Stimulated activated CD8-positive, alpha-beta memory T cell treated with anti-CD3 and anti-CD28 coated beads, Interleukin-7, amount 100 ng/mL, for 4 hours (primary cell): ENCODE measurements around the gene CHST11.

Experiments used
- DNase-seq, 2 donors: peaks; one replicate each; pipeline ENCODE4 v3.0.0-alpha.2; 2020; ENCODE audit warnings: low read depth in 2 of 2

CHST11 gene

DNA sequence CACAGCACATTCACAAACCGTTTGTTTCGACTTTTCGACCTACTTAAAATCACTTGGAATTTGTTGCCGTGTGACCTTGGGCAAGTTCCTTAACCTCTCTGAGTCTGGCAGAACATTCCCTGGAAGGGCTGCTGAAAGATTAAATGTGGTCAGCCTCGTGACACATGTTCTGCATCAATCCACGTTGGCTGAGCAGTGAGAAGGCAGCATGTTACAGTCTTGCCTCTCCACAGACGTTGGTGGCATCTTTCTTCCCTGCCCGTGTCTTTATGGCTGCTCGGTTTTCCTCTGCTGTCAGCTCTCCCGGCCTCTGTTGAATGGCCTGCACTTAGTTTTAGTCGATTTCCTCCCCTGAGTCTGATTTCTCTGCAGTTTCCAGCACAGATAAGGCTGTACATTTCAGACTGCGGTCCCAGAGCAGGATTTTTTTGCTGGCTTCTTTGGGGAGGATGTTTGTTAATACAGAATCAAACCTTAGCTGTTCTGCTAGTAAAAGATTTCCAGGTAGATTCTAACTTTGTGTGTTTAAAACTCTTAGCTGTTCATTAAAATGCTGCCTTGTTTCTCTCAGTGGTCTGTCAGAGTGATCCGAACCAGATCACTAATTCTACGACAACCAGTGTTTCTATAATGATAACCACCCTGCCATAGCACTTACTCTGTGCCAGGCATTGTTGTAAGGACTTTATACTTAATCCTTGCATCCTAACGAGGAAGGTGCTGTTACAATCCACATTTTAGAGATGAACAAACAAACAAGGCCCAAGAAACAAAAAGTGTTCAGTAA is 217.1 kb downstream of the CHST11 start:
- no peak for DNase-seq

DNA sequence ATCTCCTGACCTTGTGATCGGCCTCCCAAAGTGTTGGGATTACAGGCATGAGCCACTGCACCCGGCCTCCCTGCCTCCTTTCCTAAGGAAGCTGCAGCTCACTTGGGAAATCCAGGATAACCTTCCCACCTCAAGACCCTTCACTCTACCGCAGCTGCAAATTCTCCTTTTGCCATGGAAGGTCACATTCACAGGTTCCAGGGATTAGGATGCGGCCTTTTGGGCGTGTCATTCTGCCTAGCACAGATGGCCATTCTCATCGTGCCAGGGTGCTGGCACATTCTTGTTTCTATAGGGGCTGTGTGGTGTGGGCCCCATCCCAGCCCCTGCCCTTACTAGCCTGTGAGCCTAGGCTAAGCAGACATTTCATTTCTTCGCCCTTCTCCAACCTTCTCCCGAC is 219.9 kb downstream of the CHST11 start:
- no peak for DNase-seq

DNA sequence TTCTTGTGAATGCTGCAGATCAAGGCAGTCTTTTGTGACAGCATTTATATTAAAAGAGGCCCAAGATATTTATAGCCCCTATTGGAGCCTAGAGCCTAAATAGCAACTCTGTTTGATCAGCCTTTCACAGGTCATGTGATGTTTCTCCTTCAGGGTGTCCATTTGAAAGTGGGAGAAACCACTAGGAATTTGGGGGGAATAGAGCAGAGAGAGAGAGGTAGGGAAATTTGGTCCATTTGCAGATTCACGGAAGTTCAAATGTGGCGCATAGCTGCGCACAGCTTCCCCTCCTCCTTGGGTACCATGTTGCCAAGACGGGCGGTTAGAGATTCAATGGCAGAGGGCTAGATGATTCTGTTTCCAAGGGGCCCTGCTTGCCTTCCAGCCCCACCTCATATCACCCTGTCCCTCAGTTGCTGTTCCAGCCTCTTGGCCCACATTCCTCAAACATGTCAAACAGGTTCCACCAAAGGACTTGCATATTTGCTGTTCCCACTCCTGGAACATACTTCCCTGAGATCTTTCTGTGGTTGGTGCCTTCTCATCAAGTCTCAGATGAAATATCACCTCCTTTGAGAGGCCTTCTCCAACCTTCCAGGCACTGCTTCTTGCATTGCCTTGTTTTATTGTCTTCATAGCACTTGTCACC is 220.8 kb downstream of the CHST11 start:
- DNase-seq: no peak

DNA sequence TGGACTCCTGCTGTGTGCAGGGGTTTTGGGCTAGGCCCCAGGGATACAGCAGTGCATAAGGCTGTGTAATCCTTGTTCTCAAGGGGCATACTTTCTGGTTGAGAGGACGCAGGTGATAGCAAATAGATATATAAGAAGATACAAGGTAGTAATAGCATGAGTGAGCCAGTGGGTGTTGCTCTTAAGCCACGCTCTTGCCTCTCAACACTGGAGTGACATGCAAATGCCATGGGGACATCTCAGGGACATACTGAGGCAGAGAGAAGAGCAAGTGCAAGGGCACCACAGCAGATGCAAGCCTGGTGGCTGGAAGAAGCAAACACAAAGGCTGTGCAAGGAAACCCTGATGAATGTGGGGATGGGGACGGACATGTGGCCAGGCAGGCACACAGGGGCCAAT is 223.3 kb downstream of the CHST11 start:
- no peak for DNase-seq

DNA sequence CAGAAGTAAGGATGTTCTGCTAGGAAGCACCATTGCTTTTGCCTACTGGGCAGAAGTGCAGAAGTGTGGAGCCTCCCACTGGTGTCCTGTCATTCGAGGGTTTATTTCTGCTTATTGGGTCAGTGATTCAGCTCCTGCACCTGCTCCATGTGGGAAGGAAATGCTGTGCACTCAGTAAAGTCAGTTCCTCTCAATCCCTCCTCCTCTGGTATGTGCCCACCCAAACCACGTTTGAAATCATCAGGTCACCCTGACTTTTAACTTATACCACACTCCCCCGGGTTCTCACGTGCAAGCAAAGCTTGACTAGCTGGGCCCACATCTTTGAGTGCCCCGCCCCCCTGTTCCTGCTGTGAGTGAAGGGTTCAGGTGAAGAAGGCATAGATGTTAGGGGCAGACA is 223.7 kb downstream of the CHST11 start:
- no peak for DNase-seq

DNA sequence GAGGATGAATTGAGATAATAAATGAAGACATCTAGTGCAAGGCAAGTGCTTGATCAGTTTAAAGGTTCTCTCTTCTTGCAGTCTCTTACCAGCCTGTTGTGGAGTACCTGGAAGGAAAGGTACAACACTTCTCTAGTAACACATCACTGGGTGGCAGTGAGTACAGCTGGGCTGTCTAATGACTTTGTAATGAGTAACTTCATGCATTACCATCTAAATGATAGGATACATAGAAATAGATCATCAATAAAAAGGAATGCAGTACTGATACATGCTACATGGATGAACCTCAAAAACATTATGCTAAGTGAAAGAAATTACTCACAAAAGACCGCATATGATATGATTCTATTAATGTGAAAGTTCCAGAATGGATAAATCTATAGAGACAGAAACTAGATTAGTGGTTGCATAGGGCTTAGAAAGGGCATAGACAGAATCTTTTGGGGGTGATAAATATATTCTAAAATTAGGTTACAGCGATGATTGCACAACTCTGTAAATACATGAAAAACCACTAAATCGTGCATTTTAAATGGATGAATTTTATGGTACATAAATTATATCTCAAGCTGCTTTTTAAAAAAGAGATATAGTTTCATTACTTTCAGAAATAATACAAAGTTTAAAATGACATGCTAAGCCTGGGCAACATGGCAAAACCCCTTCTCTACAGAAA is 224.4 kb downstream of the CHST11 start:
- DNase-seq: no peak

DNA sequence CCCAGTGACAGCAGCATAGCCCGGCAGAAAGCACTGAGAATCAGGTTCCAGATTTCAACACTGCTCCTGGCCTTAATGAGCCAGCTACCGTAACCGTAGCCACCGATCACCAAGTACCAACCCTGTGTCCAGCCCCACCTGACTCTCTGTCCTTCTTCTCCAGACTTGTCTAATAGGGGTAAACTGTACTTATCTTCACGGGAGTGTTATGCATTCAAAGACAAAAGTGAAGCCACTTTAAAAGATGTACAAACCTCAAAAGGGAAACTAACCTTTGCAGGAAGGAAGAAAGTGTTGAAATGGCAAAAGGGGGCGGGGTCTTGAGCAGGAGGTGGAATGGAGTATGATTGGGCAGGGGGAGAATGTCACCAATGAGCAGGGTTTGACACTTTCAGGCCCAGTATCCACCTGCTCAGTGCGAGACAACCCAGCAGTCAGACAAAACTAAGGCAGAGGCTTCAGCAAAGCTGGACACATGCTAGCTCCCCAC is 226.1 kb downstream of the CHST11 start:
- DNase-seq: peak; percentile 56 to 60

DNA sequence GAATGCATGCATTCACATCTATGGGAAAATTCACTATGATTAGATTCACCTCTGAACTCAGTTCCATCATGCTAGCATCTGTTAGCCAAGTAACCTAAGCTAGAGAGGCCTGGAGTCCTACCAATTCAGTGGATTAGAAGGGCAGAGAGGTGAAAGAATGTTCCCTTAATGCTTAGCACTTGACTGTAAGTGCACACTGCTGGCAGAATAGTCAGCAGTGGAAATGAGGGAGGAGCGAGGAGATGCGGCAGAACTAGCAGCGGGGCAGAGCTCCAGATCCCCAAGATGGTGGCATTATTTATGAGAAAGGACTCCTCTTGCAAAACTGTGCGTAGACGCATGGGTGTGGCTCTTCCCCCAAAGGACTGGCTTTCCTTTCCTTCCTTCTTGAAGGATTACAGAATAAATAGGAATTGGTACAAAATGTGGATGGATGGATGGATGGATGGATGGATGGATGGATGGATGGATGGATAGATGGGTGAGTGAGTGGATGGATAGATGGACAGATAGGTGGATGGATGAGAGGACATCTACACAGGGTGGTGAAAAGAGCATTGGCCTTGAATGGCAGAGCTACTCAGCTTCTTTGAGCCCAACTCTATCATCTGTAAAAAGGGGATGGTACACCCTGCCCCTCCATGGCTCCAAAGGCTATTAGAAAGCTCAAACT is 227.2 kb downstream of the CHST11 start:
- no peak for DNase-seq

DNA sequence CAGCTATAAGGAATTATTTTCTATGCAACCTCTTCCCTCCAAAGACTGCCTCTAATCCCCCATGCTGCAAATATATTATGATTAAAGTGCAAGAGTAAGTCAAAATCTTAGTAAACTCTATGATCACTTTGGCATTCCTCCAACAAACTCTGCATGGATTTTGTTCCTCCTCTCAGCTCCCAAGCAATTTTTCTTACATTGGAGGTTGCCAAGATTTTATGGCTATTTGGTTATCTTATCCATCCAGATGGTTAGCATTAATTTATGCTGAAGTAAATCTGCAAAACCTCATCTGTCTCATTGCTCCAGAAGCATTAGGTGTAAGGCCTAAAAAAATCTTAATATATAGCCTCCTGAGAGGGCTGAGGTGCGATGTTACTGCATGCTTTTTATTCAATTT is 228.1 kb downstream of the CHST11 start:
- no peak for DNase-seq

DNA sequence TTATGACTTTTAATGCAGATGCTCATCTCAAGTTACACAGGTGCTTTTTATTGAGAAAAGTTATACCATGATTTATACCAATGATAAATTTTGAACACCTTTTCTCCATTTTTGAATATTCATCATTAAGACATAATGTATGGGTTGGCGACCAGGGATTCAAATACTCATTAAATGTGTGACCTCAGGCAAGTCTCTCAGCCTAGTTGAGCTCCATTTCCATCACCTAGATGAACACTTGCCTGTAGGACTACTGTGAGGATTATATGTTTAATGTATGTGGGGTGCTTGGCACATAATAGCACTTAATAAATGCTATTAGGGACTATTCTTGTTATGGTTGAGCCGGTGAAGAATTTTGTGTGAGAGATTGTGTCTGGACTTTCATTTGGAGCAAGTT is 228.6 kb downstream of the CHST11 start:
- DNase-seq: no peak

DNA sequence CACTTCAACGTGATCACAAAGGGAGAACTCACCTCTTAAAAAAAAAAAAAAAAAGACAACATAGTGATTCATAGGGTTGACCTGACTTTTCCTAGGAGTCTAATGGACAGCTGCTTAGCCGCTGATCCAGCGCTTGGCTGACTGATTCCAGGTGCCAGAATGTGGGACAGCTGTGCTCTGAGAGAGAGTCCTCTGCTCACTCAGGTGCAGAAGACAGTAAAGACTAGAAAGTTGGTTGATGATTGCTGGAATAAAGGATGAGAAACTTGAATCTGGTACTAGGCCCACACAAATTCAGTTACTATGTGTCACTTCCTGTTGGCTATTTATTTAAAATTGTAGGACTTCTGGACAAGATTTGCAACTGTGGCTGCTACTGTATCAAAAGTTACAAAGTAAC is 229.4 kb downstream of the CHST11 start:
- DNase-seq: no peak

DNA sequence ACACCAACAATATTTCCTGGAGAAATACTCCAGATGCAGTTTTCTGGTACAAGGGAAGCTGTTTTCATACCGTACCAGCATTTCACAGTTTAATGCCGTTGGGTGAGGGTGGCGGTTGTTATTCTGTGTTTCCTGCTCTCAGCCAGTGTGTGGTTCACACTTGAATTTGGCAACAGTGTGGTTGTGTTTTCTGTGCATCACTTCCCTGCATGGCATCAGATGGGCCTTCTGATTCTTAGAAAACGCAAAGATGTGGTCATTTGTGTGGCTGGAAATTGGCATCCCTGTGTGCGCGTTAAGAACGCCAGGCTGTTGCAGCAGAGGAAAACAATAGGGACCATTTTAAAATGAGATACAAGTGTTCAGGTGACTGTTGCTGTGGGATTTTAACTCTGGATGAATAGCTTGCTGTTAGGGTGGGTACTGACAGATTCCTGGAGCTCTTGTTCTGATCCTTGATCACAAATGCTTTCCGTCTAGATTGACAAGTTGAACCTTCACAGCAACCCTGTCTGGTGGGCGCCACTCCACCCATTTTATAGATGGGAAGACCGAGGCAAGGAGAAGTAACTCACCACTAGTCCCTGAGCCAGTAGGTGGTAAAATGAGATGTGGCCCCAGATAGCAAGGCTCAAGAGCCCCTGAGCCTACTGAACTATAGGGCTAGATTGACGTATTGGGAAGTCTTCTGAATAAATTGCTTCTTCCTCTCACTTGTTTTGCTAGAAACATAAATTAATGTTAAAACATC is 231.2 kb downstream of the CHST11 start:
- DNase-seq: peak; percentile 29 to 35

DNA sequence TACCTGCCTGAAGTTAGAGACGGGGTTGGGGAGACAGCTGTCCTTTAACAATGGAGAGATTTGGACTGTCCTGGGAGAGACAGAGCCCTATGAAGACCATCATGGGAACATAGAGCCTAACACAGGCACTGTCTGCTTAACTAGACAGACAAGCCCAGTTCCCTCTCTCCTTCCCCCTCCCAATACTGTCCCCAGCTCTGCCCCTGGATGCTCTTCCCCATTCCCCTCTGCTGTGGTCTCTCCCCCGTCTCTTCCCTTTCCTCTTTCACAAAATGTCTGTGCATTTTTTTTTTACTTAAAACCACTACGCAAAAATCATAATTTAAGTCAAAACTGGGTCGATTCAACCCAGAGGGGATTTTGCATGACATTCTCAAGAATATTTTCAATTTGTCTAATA is 232.9 kb downstream of the CHST11 start:
- DNase-seq: no peak

DNA sequence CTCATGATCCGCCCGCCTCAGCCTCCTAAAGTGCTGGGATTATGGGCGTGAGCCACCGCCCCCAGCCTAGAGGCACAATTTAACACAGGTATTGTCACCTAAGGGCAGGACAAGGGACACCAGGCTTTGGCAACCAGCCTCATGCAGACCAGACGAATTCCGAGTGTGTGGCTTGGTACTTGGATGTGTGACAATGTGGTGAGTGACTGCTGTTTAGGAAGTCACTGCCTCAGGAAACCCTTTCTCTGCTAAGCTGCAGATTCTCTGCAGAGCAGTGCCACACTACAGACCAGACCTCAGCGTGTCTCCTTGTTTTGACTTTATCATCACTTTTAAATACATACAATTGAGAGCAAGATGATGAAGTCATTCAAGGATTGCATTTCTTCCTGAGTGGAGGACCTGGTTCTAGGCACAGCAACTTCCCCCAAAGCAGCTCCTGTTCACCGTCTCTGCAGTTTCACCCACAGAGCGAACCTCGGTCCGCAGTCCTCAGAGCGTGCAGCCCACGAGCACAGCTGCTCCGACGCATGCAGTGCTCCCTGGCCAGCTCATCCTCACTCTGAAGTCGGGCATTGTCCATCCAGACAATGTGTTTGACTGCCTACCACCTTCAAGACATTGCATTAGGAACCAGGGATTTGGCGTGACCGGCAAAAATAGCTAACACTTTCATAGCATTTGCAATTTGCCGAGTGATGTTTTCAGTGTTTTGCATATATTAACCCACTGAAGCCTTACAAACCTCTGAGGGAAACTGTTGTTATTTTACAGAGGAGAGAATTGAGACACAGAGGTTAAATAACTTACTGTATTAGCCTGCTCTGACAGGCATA is 235.2 kb downstream of the CHST11 start:
- DNase-seq: no peak

DNA sequence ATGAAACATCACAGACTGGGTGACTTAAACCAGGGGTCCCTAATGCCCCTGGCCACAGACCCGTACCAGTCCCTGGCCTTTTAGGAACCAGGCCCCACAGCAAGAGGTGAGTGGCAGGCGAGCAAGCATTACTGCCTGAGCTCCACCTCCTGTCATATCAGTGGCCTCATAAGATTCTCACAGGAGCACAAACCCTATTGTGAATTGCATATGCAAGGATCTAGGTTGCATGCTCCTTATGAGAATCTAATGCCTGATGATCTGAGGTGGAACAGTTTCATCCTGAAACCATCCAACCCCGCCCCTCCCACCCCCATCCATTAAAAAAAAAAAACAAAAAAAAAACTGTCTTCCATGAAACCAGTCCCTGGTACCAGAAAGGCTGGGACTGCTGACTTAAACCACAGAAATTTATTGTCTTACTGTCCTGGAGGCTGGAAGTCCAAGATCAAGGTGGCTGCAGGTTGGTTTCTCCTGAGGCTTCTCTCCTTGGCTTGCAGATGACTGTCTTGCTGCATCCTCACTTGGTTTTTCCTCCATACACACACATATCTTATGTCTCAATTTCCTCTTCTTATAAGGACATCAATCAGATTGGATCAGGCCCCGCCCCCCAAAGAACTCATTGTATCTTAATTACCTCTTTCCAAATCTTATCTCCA is 235.9 kb downstream of the CHST11 start:
- no peak for DNase-seq

DNA sequence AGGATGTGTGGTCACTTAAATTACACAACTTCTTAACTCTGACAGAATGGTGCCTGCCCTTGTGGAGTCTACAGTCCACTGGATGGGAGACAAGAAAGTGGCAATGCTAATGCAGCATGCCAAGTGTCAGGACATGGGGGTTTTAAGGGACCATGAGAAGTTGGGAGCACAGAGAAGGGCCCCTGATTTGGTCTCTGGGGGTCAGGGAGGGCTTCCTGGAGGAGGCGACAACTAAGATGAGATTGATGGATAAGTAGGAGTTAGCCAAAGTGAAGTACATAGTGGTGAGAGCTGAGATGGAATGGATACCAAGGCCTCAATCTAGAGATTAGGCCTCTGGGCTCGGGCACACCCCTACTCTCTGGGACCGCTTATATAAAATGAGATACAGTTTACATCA is 236.7 kb downstream of the CHST11 start:
- DNase-seq: no peak

DNA sequence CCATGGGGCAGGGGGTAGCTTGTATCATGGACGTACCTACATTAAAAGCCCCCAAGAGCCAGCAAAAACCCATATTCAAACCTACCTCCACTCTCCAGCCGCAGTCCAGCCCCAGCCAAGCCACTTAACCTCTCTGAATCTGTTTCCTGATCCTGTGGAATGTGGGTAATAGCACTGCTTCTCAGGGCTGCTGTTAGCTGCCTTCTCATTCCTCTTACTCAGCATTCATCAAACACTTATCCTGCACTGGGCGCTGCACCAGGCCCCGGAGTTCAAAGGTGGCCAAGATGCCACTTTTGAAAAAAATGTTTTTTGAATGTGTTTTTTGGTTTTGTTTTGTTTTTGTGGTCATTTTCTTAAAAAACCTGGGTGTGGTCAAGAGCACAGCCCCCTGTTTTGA is 237.4 kb downstream of the CHST11 start:
- no peak for DNase-seq

DNA sequence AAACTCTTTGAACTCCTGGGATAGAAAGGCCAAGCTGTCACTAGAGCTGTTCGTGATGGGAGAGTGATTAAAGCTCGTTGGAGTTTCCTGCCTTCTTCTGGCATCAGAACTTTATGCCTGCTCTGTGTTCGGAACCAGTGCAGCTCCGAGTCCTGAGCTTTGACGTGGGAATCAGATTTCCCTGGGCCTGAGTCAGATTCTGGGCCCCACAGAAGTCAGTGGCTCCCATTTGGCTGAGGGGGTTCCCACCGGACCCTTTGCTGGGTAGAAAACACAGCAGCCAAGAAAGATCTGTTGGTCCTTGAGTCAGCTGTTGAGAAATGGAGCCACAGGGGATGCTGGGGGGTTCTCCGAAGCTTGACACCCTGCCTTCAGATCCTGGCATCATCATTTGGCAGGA is 238.0 kb downstream of the CHST11 start:
- no peak for DNase-seq

DNA sequence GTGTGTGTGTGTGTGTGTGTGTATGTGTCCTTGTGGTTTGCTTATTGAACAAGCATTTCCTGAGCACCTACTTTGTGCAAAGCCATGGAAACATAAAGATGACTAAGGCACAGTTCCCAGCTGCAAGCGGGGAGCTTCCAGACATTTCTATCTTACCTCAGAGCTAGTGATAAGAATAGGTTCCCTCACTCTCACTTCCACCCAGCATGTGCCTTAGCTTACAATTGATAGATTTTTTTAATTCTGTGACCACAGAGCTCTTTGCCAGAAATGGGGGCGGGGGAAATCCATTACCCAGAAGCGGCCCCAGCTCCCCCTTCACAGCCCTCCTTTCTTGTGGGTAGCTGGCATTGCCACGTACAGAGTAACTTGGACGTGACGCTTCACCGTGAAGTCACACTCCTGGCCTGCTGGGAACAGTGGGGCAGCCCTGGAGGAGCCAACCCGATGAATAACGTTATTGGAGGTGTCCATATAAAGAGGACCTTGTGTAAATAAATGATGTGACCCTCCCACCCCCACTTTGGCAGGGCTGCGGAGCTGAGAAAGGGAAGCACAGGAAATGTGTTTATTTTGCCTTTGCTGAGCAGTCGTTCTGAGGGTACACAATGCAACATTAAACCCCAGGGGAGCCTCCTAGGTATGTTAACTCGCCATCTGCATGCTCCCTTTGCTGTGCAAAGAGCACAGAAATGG is 238.9 kb downstream of the CHST11 start:
- DNase-seq: peak; percentile 72 to 81

DNA sequence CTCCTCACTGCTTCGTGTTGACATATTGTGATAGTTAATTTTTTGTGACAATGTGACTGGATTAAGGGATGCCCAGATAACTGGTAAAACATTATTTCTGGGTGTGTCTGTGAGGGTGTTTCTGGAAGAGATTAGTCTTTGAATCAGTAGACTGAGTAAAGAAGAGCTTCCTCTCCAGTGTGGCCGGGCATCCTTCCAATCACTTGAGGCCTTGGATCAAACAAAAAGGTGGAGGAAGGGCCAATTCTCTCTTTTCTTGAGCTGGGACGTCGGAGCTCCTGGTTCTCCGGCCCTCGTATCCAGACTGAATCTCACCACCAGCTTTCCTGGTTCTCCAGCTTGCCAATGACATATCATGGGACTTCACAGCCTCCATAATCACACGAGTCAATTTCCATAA is 240.4 kb downstream of the CHST11 start:
- DNase-seq: no peak
